OCI-LY1 (cell line): Measurements from ENCODE around the gene SUSD1.

ENCODE experiments used
- H2AFZ ChIP-seq: fragments of 200-600 bp; sonication (generic), shearing (Covaris generic); 2 replicates; pipeline ENCODE4 v1.6.0; 2014; ENCODE audit warnings: antibody characterized with exemption, mild to moderate bottlenecking, low read length
- H3F3A ChIP-seq: fragments of 200-600 bp; sonication (generic), shearing (Covaris generic); 2 replicates; pipeline ENCODE4 v1.6.0; 2014; ENCODE audit warnings: mild to moderate bottlenecking, antibody characterized with exemption, low read length, moderate library complexity; ENCODE audit not compliant: insufficient read depth
- H3K27ac ChIP-seq: fragments of 200-600 bp; sonication (generic); 2 replicates; pipeline ENCODE4 v1.5.1; 2014; ENCODE audit warnings: low read length, mixed run types, mild to moderate bottlenecking, low read depth; ENCODE audit not compliant: poor library complexity, severe bottlenecking
- H3K27me3 ChIP-seq: fragments of 200-600 bp; sonication (generic); 2 replicates; pipeline ENCODE4 v1.6.0; 2014; ENCODE audit warnings: antibody characterized with exemption, mild to moderate bottlenecking, low read length, moderate library complexity; ENCODE audit not compliant: insufficient read depth
- H3K36me3 ChIP-seq: fragments of 200-600 bp; sonication (generic); 2 replicates; pipeline ENCODE4 v1.6.1; 2014; ENCODE audit warnings: mild to moderate bottlenecking, antibody characterized with exemption, low read length, moderate library complexity, mixed read lengths; ENCODE audit not compliant: insufficient read depth
- H3K4me1 ChIP-seq: fragments of 200-600 bp; sonication (generic); 2 replicates; pipeline ENCODE4 v1.5.1; 2014; ENCODE audit warnings: mild to moderate bottlenecking, low read length, moderate library complexity; ENCODE audit not compliant: insufficient read depth, severe bottlenecking
- H3K4me2 ChIP-seq: fragments of 200-600 bp; sonication (generic), shearing (Covaris generic); 2 replicates; pipeline ENCODE4 v1.6.1; 2014; ENCODE audit warnings: low read length
- H3K4me3 ChIP-seq: fragments of 200-600 bp; sonication (generic); 2 replicates; pipeline ENCODE4 v1.5.1; 2014; ENCODE audit warnings: low read length, low read depth, mild to moderate bottlenecking, mixed read lengths; ENCODE audit not compliant: poor library complexity, severe bottlenecking
- H3K79me2 ChIP-seq: fragments of 200-600 bp; shearing (Covaris generic); 2 replicates; pipeline ENCODE4 v1.6.1; 2016; ENCODE audit warnings: mixed run types, low read length, mixed read lengths; ENCODE audit not compliant: insufficient read depth
- H3K9ac ChIP-seq: fragments of 200-600 bp; sonication (generic), shearing (Covaris generic); 2 replicates; pipeline ENCODE4 v1.6.1; 2014; ENCODE audit warnings: mild to moderate bottlenecking, low read length, mixed read lengths
- H3K9me2 ChIP-seq: fragments of 200-600 bp; sonication (generic), shearing (Covaris generic); 2 replicates; pipeline ENCODE4 v1.6.1; 2014; ENCODE audit warnings: low read depth, mild to moderate bottlenecking, low read length, mixed read lengths
- H3K9me3 ChIP-seq: fragments of 200-600 bp; shearing (Covaris generic); 2 replicates; pipeline ENCODE4 v1.6.1; 2014; ENCODE audit warnings: low read length, mixed read lengths
- H4K20me1 ChIP-seq: fragments of 200-600 bp; sonication (generic), shearing (Covaris generic); 2 replicates; pipeline ENCODE4 v1.6.0; 2016; ENCODE audit warnings: mild to moderate bottlenecking, low read length; ENCODE audit not compliant: insufficient read depth
- EZH2 ChIP-seq: fragments of 200-600 bp; sonication (generic), shearing (Covaris generic); IDR thresholded peaks from 2 replicates; pipeline ENCODE4 v1.8.0; 2017; ENCODE audit warnings: borderline replicate concordance, mixed run types, mild to moderate bottlenecking, antibody characterized with exemption, low read length, moderate library complexity, mixed read lengths
- TF ChIP-seq, protein P1 (sequence below): fragments of 200-600 bp; sonication (generic), shearing (Covaris generic); IDR thresholded peaks from 2 replicates; pipeline ENCODE4 v1.5.1; 2017; ENCODE audit warnings: mild to moderate bottlenecking, antibody characterized with exemption, low read length, moderate library complexity, mixed read lengths

SUSD1 gene

DNA sequence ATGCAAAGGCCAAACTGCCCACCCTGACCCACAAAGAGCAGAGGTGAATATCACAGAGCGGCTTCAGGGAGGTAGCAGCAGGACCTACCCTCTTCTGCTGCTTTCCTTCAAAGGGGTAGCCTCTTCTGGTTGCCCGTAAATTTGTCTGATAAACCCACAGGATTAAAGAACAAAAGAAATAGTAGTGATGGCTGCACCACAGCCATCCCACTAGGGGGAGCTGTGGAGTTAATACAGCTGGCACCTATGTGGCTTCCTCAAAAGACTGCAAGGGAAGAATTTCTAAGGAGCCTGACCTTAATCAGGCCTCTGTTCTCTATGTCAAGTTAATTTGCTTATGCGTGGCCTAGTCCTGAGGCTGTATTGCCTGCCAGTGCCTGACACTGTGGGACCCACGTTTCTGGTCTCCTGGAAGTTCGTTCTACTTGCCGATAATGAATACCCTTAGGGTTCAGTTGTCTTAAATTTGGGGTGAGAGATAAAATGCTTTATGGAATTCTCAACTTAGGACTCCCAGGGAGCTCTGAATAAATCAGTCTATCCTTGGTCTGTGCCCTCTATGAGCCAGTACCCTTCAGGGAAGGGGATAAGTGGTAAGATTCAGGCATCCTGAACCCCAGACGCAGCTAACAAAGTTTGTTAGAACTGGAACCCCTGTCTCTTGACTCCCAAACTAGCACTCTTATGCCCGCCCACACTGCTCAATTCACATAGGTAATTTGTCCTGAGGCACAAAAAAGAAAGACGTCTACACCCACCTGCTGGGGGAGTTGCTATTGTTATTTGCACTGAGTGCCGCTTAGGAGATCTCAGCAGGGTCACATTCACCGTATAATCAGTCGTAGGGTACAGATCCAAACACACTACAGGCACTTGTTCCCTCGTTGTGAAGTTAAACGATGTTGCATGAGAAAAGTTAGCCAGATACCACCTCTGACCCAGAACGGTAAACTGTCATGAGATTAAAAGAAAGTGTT, 77.1 kb downstream of the SUSD1 start:
- H3K27ac ChIP-seq, result no peak overlapping the region
- no peak overlapping the region for H3K4me2 ChIP-seq
- H3K36me3 ChIP-seq, result no peaks in the 10 kb centered on the region
- H3K9me3 ChIP-seq, result no peaks in the 10 kb centered on the region
- H3K4me1 ChIP-seq, result peaks cover 18% of the 10 kb centered on the region
- no peaks in the 10 kb centered on the region for H3K9me2 ChIP-seq
- no peaks in the 10 kb centered on the region for H4K20me1 ChIP-seq
- H3F3A ChIP-seq, result peaks cover 5% of the 10 kb centered on the region; the same call in 1 of the 2 replicates
- no peaks in the 10 kb centered on the region for H3K27me3 ChIP-seq
- TF ChIP-seq EZH2, result no peak
- TF ChIP-seq, protein P1, sequence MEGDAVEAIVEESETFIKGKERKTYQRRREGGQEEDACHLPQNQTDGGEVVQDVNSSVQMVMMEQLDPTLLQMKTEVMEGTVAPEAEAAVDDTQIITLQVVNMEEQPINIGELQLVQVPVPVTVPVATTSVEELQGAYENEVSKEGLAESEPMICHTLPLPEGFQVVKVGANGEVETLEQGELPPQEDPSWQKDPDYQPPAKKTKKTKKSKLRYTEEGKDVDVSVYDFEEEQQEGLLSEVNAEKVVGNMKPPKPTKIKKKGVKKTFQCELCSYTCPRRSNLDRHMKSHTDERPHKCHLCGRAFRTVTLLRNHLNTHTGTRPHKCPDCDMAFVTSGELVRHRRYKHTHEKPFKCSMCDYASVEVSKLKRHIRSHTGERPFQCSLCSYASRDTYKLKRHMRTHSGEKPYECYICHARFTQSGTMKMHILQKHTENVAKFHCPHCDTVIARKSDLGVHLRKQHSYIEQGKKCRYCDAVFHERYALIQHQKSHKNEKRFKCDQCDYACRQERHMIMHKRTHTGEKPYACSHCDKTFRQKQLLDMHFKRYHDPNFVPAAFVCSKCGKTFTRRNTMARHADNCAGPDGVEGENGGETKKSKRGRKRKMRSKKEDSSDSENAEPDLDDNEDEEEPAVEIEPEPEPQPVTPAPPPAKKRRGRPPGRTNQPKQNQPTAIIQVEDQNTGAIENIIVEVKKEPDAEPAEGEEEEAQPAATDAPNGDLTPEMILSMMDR, result peak; percentile 92
- H3K79me2 ChIP-seq, result no peaks in the 10 kb centered on the region
- no peak overlapping the region for H2AFZ ChIP-seq
- no peak overlapping the region for H3K4me3 ChIP-seq
- H3K9ac ChIP-seq, result no peak overlapping the region

- H3K36me3 ChIP-seq, result no peaks in the 10 kb centered on the region
- no peaks in the 10 kb centered on the region for H3K9me2 ChIP-seq
- no peak overlapping the region for H3K4me2 ChIP-seq
- no peaks in the 10 kb centered on the region for H3K27me3 ChIP-seq
- TF ChIP-seq, protein P1, result no peak
- no peak for TF ChIP-seq EZH2
- no peaks in the 10 kb centered on the region for H3K79me2 ChIP-seq
- no peaks in the 10 kb centered on the region for H3F3A ChIP-seq
- peaks cover 18% of the 10 kb centered on the region for H3K4me1 ChIP-seq
- H3K9me3 ChIP-seq, result no peaks in the 10 kb centered on the region
- no peak overlapping the region for H3K9ac ChIP-seq
- H2AFZ ChIP-seq, result no peak overlapping the region
- H3K4me3 ChIP-seq, result no peak overlapping the region
- H3K27ac ChIP-seq, result no peak overlapping the region
- H4K20me1 ChIP-seq, result no peaks in the 10 kb centered on the region
Observed at GRCh38 chr9:112094948-112095681, 80.0 kb downstream of the SUSD1 start.

DNA sequence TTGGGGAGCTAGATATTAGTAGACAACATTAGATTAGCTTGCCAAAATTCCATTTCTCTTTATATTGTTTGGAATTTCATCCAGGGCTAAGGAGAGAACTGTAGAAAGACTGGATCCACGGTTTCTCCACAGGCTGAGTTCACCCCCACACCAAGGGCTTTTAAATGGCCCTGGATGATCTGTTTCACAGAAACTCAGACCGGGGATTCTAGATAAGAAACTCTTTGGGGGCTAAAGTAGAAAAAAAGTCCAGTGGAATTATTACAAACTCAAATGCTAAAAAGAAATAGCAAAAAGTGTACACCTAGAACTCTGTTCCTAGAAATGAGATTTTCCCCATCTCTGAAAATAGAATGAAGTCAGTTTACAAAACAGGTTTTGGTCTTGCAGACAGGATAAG, 80.9 kb downstream of the SUSD1 start:
- Histone ChIP-seq H3K27ac (no peak overlapping the region), H3K9me2 (no peaks in the 10 kb centered on the region), H3K27me3 (no peaks in the 10 kb centered on the region), H4K20me1 (no peaks in the 10 kb centered on the region), H3K4me1 (peaks cover 18% of the 10 kb centered on the region), H3K79me2 (no peaks in the 10 kb centered on the region), H3K4me2 (no peak overlapping the region), H2AFZ (no peak overlapping the region), H3K9me3 (no peaks in the 10 kb centered on the region), H3K4me3 (no peak overlapping the region), H3K36me3 (no peaks in the 10 kb centered on the region), H3F3A (no peaks in the 10 kb centered on the region), H3K9ac (no peak overlapping the region)
- no peak for TF ChIP-seq EZH2
- TF ChIP-seq, protein P1, result no peak
